Gastrocnemius medialis (tissue), 4 donors: Measurements from ENCODE around the gene PTPRT. TPM values are rescaled to one million over a fixed set of nuclear protein-coding genes. Genes with fewer than 3 reads are reported as not detected.

Experiments used
- ATAC-seq, 2 donors: fragments of 150-250 bp; one replicate each; pipeline ENCODE4 v1.9.1; 2016
- DNase-seq, 2 donors: peaks; one replicate each; pipeline ENCODE4 v3.0.0-alpha.2; 2019
- H3K27ac ChIP-seq, 4 donors: fragments of 200-600 bp; sonication (generic); 1 replicate in 1 of 4; 2 replicates in 3 of 4; pipeline ENCODE4 v1.5.1; 2016 to 2018; ENCODE audit warnings: mild to moderate bottlenecking in 2 of 4, moderate library complexity in 1 of 4
- H3K27me3 ChIP-seq, 3 donors: fragments of 200-600 bp; sonication (generic) in 2 of 3; 1 replicate in 1 of 3; 2 replicates in 2 of 3; pipeline versions ENCODE4 v1.5.1 to v1.6.0; 2016 to 2019; ENCODE audit warnings: mild to moderate bottlenecking in 1 of 3, moderate library complexity in 1 of 3
- H3K36me3 ChIP-seq, 2 donors: fragments of 200-600 bp; sonication (generic) in 1 of 2; one replicate each; pipeline ENCODE4 v1.5.1; 2017 to 2018
- H3K4me1 ChIP-seq, 2 donors: fragments of 200-600 bp; sonication (generic) in 1 of 2; one replicate each; pipeline ENCODE4 v1.5.1; 2016 to 2017; ENCODE audit warnings: mild to moderate bottlenecking in 2 of 2
- H3K4me3 ChIP-seq, 4 donors: fragments of 200-600 bp; sonication (generic) in 3 of 4; 1 replicate in 1 of 4; 2 replicates in 3 of 4; pipeline ENCODE4 v1.5.1; 2016 to 2019; ENCODE audit warnings: mild to moderate bottlenecking in 2 of 4
- H3K9me3 ChIP-seq, 3 donors: fragments of 200-600 bp; sonication (generic) in 2 of 3; 1 replicate in 1 of 3; 2 replicates in 2 of 3; pipeline ENCODE4 v1.5.1; 2016 to 2019
- POLR2A ChIP-seq, 2 donors: fragments of 450-650 bp; IDR thresholded peaks; one replicate each; pipeline ENCODE4 v1.6.1; 2017; ENCODE audit warnings: antibody characterized with exemption in 2 of 2, mild to moderate bottlenecking in 2 of 2, moderate library complexity in 2 of 2
- in situ Hi-C, 4 donors: fragments of 200-750 bp; cut with MboI; loops; one replicate each; pipeline versions ENCODE4 v1.15.0 to v1.8.0; 2017; ENCODE audit warnings: low sequenced_read_pairs in 4 of 4
- intact Hi-C: fragments of 100-400 bp; cut with DNase I; formaldehyde crosslinking; loops from one replicate; pipeline ENCODE4 v1.15.1; 2023; ENCODE audit warnings: low total_unique reads
- total RNA-seq, 4 donors: library from RNA; depleted of rRNA; stranded (reverse); fragments of >200 nt; gene quantifications; one replicate each; pipeline versions ENCODE4 v1.1.0 to v1.2.3, GENCODE V29; 2016
- TF ChIP-seq, protein P1 (sequence below), 5 experiments: fragments of 450-650 bp in 3 of 5; fragments of 200-600 bp in 2 of 5; sonication (generic) in 2 of 5; IDR thresholded peaks in 4 of 5; conservative IDR thresholded peaks in 1 of 5; 1 replicate in 4 of 5; 2 replicates in 1 of 5; pipeline ENCODE4 v1.5.1; 2016 to 2019; ENCODE audit warnings: antibody characterized with exemption in 5 of 5, mild to moderate bottlenecking in 3 of 5, moderate library complexity in 3 of 5

PTPRT gene
- total RNA-seq, 4 donors from 2014 or later: not detected

DNA sequence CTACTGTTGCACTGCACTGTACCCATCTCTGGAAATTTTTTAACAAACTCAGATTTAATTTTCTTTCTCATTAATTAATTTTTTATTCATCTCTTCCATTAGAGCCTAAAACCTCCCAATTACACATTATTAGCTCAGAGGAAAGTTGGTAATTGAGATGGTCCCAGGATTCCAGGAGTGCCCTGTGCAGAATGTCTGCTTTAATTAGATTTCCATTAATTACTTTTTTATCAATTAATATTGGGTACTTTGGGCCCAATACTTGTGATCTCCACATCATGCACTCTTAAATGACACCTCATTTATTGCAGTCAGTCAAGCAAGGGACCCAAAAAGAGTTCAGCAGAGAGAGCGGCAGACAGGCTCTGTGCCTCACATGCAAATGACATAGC is 232.0 kb downstream of the PTPRT start:
- Histone ChIP-seq H3K4me1 (no peaks in the 10 kb centered on the region), H3K4me3 (no peak overlapping the region), H3K36me3 (no peaks in the 10 kb centered on the region), H3K9me3 (no peaks in the 10 kb centered on the region), H3K27ac (no peak overlapping the region), H3K27me3 (no peaks in the 10 kb centered on the region)
- TF ChIP-seq, protein P1, sequence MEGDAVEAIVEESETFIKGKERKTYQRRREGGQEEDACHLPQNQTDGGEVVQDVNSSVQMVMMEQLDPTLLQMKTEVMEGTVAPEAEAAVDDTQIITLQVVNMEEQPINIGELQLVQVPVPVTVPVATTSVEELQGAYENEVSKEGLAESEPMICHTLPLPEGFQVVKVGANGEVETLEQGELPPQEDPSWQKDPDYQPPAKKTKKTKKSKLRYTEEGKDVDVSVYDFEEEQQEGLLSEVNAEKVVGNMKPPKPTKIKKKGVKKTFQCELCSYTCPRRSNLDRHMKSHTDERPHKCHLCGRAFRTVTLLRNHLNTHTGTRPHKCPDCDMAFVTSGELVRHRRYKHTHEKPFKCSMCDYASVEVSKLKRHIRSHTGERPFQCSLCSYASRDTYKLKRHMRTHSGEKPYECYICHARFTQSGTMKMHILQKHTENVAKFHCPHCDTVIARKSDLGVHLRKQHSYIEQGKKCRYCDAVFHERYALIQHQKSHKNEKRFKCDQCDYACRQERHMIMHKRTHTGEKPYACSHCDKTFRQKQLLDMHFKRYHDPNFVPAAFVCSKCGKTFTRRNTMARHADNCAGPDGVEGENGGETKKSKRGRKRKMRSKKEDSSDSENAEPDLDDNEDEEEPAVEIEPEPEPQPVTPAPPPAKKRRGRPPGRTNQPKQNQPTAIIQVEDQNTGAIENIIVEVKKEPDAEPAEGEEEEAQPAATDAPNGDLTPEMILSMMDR (IDR thresholded peaks at IDR 0.05 in 4 of 5, conservative IDR thresholded peaks at IDR 0.05 in 1 of 5): no peak
- no peak for TF ChIP-seq POLR2A (IDR thresholded peaks at IDR 0.05)
- no peak for ATAC-seq
- intact Hi-C loops: no loop called here
- DNase-seq: no peak
- in situ Hi-C loops: no loop called here

DNA sequence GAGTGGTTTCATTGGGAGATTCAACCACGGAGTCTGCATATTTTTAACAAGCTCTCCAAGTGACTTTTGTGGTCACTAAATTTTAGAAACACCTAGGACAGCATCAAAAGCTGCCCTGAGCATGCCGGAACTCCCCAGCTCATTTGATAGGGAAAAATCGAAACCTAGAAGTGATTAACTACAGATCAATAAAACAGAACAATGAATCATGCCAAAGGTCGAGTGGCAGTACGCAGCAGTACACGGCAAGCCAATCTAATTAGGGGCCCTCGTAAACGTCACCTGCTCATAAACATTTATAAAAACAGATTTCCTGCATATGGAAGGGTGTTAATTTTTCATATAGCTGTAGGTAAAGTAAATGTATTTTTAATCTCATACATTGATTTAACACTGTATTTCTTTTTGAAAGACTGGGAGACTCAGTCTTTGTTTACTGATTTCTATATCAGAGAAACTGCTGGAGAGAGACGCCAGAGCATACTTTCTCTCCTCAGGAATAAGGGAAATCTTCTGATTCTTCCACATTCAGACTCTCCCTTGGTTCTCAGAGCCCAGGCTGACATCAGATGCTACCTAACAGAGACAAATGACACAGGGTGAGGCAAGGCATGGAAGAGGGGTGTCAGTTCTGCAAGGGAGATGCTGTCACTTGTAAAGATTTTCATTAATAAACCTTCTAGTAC is 232.5 kb downstream of the PTPRT start:
- no peak for ATAC-seq
- no peaks in the 10 kb centered on the region for H3K4me1 ChIP-seq
- H3K27ac ChIP-seq: no peak overlapping the region
- H3K9me3 ChIP-seq: no peaks in the 10 kb centered on the region
- DNase-seq: no peak
- no peaks in the 10 kb centered on the region for H3K27me3 ChIP-seq
- H3K36me3 ChIP-seq: no peaks in the 10 kb centered on the region
- intact Hi-C loops: no loop called here
- no peak overlapping the region for H3K4me3 ChIP-seq
- in situ Hi-C loops: no loop called here
- TF ChIP-seq POLR2A (IDR thresholded peaks at IDR 0.05): no peak
- TF ChIP-seq, protein P1 (IDR thresholded peaks at IDR 0.05 in 4 of 5, conservative IDR thresholded peaks at IDR 0.05 in 1 of 5): no peak

DNA sequence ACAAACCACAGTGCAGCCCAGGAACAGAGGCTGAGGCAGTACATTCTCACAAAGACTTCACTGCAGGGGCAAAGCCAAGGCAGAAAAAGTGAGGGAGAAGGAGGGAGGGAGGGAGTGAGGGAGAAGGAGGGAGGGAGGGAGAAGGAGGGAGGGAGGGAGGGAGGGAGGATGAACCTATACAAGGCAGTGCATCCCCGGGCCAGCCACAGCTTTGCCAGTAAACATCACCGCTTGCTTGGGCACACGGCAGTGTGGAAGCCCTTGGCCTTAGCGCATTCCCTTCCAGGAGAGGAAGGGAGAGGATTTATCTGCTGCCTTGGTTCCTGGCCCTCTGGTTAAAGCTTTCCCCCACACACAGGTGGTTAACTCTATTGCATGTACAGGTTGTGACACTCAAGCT is 234.0 kb downstream of the PTPRT start:
- TF ChIP-seq, protein P1 (IDR thresholded peaks at IDR 0.05 in 4 of 5, conservative IDR thresholded peaks at IDR 0.05 in 1 of 5): no peak
- no peak for TF ChIP-seq POLR2A (IDR thresholded peaks at IDR 0.05)
- DNase-seq: no peak
- intact Hi-C loops: no loop called here
- ATAC-seq: no peak
- Histone ChIP-seq H3K36me3 (no peaks in the 10 kb centered on the region), H3K4me1 (no peaks in the 10 kb centered on the region), H3K4me3 (no peak overlapping the region), H3K9me3 (no peaks in the 10 kb centered on the region), H3K27me3 (no peaks in the 10 kb centered on the region), H3K27ac (no peak overlapping the region)
- in situ Hi-C loops: no loop called here

DNA sequence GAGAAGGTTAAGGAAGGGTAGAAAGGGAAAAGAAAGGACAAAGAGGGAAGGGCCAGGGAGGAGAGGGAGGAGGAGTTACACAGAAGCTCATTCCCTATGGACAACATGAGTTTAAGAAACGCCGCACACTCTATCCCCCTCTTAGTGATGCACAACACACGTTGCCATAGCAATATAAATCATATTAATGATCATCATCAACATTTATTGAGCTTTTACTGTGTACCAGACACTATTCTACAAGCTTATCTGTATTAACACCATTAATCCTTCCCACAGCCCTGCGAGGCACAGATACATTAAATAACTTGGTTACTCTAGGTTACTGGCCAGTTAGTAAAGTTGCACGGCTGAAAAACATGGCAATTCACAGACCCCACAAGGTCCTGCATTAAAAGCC is 234.8 kb downstream of the PTPRT start:
- intact Hi-C loops: no loop called here
- in situ Hi-C loops: no loop called here
- Histone ChIP-seq H3K4me3 (no peak overlapping the region), H3K4me1 (no peaks in the 10 kb centered on the region), H3K36me3 (no peaks in the 10 kb centered on the region), H3K27me3 (no peaks in the 10 kb centered on the region), H3K27ac (no peak overlapping the region), H3K9me3 (no peaks in the 10 kb centered on the region)
- no peak for ATAC-seq
- DNase-seq: no peak
- no peak for TF ChIP-seq POLR2A (IDR thresholded peaks at IDR 0.05)
- TF ChIP-seq, protein P1 (IDR thresholded peaks at IDR 0.05 in 4 of 5, conservative IDR thresholded peaks at IDR 0.05 in 1 of 5): no peak

DNA sequence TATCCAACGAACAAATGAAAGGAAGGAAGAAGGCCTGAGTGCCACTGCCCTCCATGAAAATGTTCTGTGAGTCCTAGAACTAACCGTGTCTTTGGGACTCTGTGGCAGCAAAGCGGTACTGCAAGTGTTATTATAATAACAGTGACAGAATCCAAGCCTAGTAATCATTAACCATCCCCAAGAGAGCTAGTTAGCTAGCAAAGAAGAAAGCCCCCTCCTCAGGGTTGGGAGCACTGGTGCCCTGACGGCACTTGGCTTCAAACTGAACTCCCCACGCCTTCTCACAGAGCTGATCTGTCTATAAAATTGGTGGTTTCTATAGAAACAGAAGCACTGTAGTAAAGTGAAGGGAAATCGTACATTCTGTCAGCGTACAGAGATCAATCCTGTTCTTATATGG is 239.8 kb downstream of the PTPRT start:
- TF ChIP-seq POLR2A (IDR thresholded peaks at IDR 0.05): no peak
- TF ChIP-seq, protein P1 (IDR thresholded peaks at IDR 0.05 in 4 of 5, conservative IDR thresholded peaks at IDR 0.05 in 1 of 5): no peak
- H3K4me3 ChIP-seq: no peak overlapping the region
- H3K4me1 ChIP-seq: no peaks in the 10 kb centered on the region
- H3K27me3 ChIP-seq: no peaks in the 10 kb centered on the region
- intact Hi-C loops: no loop called here
- in situ Hi-C loops: no loop called here
- no peaks in the 10 kb centered on the region for H3K36me3 ChIP-seq
- no peak overlapping the region for H3K27ac ChIP-seq
- DNase-seq (no peak), ATAC-seq (no peak)
- no peaks in the 10 kb centered on the region for H3K9me3 ChIP-seq
